Gastrocnemius medialis (tissue), 4 donors: ENCODE data around the gene FAM210B.
"Not testable (repeated sequence)": the region's sequence is repeated elsewhere in the genome, so short reads cannot be mapped to it uniquely, and the experiment has no call there.

Experiments
- POLR2A ChIP-seq, 2 donors: fragments of 450-650 bp; IDR thresholded peaks; one replicate each; pipeline ENCODE4 v1.6.1; 2017; ENCODE audit warnings: antibody characterized with exemption in 2 of 2, mild to moderate bottlenecking in 2 of 2, moderate library complexity in 2 of 2
- TF ChIP-seq, protein P1 (sequence below), 5 experiments: fragments of 450-650 bp in 3 of 5; fragments of 200-600 bp in 2 of 5; sonication (generic) in 2 of 5; IDR thresholded peaks in 4 of 5; conservative IDR thresholded peaks in 1 of 5; 1 replicate in 4 of 5; 2 replicates in 1 of 5; pipeline ENCODE4 v1.5.1; 2016 to 2019; ENCODE audit warnings: antibody characterized with exemption in 5 of 5, mild to moderate bottlenecking in 3 of 5, moderate library complexity in 3 of 5

- not testable (repeated sequence) for TF ChIP-seq POLR2A (IDR thresholded peaks at IDR 0.05)
- TF ChIP-seq, protein P1, sequence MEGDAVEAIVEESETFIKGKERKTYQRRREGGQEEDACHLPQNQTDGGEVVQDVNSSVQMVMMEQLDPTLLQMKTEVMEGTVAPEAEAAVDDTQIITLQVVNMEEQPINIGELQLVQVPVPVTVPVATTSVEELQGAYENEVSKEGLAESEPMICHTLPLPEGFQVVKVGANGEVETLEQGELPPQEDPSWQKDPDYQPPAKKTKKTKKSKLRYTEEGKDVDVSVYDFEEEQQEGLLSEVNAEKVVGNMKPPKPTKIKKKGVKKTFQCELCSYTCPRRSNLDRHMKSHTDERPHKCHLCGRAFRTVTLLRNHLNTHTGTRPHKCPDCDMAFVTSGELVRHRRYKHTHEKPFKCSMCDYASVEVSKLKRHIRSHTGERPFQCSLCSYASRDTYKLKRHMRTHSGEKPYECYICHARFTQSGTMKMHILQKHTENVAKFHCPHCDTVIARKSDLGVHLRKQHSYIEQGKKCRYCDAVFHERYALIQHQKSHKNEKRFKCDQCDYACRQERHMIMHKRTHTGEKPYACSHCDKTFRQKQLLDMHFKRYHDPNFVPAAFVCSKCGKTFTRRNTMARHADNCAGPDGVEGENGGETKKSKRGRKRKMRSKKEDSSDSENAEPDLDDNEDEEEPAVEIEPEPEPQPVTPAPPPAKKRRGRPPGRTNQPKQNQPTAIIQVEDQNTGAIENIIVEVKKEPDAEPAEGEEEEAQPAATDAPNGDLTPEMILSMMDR (IDR thresholded peaks at IDR 0.05 in 4 of 5, conservative IDR thresholded peaks at IDR 0.05 in 1 of 5) = not testable (repeated sequence)
Observed at GRCh38 chr20:56405356-56405755, 46.6 kb downstream of the FAM210B start.
